Measurements from ENCODE around the gene MSL1.

- TF ChIP-seq EZH2 (IDR thresholded peaks at IDR 0.05; ENCODE audit: borderline replicate concordance, low read length), result no peak
- TF ChIP-seq, protein P1, sequence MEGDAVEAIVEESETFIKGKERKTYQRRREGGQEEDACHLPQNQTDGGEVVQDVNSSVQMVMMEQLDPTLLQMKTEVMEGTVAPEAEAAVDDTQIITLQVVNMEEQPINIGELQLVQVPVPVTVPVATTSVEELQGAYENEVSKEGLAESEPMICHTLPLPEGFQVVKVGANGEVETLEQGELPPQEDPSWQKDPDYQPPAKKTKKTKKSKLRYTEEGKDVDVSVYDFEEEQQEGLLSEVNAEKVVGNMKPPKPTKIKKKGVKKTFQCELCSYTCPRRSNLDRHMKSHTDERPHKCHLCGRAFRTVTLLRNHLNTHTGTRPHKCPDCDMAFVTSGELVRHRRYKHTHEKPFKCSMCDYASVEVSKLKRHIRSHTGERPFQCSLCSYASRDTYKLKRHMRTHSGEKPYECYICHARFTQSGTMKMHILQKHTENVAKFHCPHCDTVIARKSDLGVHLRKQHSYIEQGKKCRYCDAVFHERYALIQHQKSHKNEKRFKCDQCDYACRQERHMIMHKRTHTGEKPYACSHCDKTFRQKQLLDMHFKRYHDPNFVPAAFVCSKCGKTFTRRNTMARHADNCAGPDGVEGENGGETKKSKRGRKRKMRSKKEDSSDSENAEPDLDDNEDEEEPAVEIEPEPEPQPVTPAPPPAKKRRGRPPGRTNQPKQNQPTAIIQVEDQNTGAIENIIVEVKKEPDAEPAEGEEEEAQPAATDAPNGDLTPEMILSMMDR (conservative IDR thresholded peaks at IDR 0.05 in 1 of 2, IDR thresholded peaks at IDR 0.05 in 1 of 2; ENCODE audit: extremely low read depth in 1 of 2, insufficient read depth in 1 of 2, low read depth in 1 of 2, low read length in 2 of 2), result no peak
Observed at GRCh38 chr17:40180694-40181093, 58.9 kb downstream of the MSL1 start.

Measured in mammary epithelial cell (primary cell).